HL-60 (cell line): ENCODE measurements around the gene UGT2A3.

Experiments used
- CTCF ChIP-seq: IDR thresholded peaks from one replicate; pipeline ENCODE4 v1.5.1; 2011; ENCODE audit warnings: low read length, control low read depth, inconsistent platforms; ENCODE audit not compliant: insufficient read depth
- GABPA ChIP-seq: IDR thresholded peaks from 2 replicates; pipeline ENCODE4 v1.6.1; 2012; ENCODE audit warnings: low read depth
- POLR2AphosphoS5 ChIP-seq: IDR thresholded peaks from 2 replicates; pipeline ENCODE4 v1.6.1; 2012; ENCODE audit warnings: low read depth
- REST ChIP-seq: IDR thresholded peaks from 2 replicates; pipeline ENCODE4 v1.6.1; 2012; ENCODE audit warnings: low read depth; ENCODE audit not compliant: insufficient replicate concordance
- SPI1 ChIP-seq: IDR thresholded peaks from 2 replicates; pipeline ENCODE4 v1.6.1; 2012; ENCODE audit warnings: low read depth, mild to moderate bottlenecking, borderline replicate concordance

- no peak for TF ChIP-seq CTCF
- TF ChIP-seq REST, result no peak
- TF ChIP-seq POLR2AphosphoS5, result no peak
- TF ChIP-seq SPI1, result no peak
- no peak for TF ChIP-seq GABPA
Observed at GRCh38 chr4:68953056-68953596, 1.5 kb upstream of the UGT2A3 start.
